Measurements from ENCODE around the gene CA10. TPM values are rescaled to one million over a fixed set of nuclear protein-coding genes. Genes with fewer than 3 reads are reported as not detected.

CA10 gene
- under 1 TPM in 2 of 4 donors, not detected in 2; 0.19 to 0.31 TPM for polyA plus RNA-seq
- long read RNA-seq, donor 1: 0 reads
- long read RNA-seq, donor 2: 0 reads
- long read RNA-seq, donor 3: 0 reads
- long read RNA-seq, donor 4: 0 reads
- long read RNA-seq, donor 5: 0 reads
- long read RNA-seq, donor 6: 0 reads
- long read RNA-seq, donor 7: 0 reads
- long read RNA-seq, donor 8: 0 reads
- long read RNA-seq, donor 9: 0 reads
- long read RNA-seq, donor 10: 0 reads

- H3K27ac ChIP-seq (ENCODE audit: low read depth in 1 of 3, low read length in 2 of 3): no peak within 1 kb of the TSS
- H3K4me3 ChIP-seq (ENCODE audit: low read depth in 1 of 3, low read length in 3 of 3): peak within 1 kb of the TSS in 1 of 3 donors; percentile 24
- H3K9me3 ChIP-seq (ENCODE audit: control insufficient read depth in 2 of 2, insufficient read depth in 1 of 2, low read depth in 1 of 2, low read length in 1 of 2): no peaks in the 10 kb centered on the region
- no peaks in the 10 kb centered on the region for H3K4me1 ChIP-seq (ENCODE audit: control insufficient read depth in 3 of 3, insufficient read depth in 2 of 3, low read depth in 1 of 3, low read length in 2 of 3)
- FAIRE-seq (no peak), DNase-seq (no peak)
- 4 to 8% (median 8%) methylated on average over 36 to 52 of the region's 52 CpGs for WGBS, 3 donors
- H3K27me3 ChIP-seq (ENCODE audit: control insufficient read depth in 3 of 3, insufficient read depth in 3 of 3, low read length in 3 of 3): peaks cover 12 to 51% (median 26%) of the 10 kb centered on the region in 3 donors
- no peaks in the 10 kb centered on the region for H3K36me3 ChIP-seq (ENCODE audit: control insufficient read depth in 3 of 3, insufficient read depth in 2 of 3, low read depth in 1 of 3, low read length in 3 of 3)
Measured at GRCh38 chr17:52158450-52159042, at the start of gene CA10. TSS of gene CA10 (minus strand) at chr17:52158714.

- 58 to 63% (median 62%) methylated on average over 2 of the region's 2 CpGs for WGBS, 3 donors
- Histone ChIP-seq H3K36me3 (ENCODE audit: control insufficient read depth in 3 of 3, insufficient read depth in 2 of 3, low read depth in 1 of 3, low read length in 3 of 3) (no peaks in the 10 kb centered on the region), H3K27ac (ENCODE audit: low read depth in 1 of 3, low read length in 2 of 3) (no peak overlapping the region), H3K27me3 (ENCODE audit: control insufficient read depth in 3 of 3, insufficient read depth in 3 of 3, low read length in 3 of 3) (no peaks in the 10 kb centered on the region), H3K4me3 (ENCODE audit: low read depth in 1 of 3, low read length in 3 of 3) (no peak overlapping the region), H3K9me3 (ENCODE audit: control insufficient read depth in 2 of 2, insufficient read depth in 1 of 2, low read depth in 1 of 2, low read length in 1 of 2) (no peaks in the 10 kb centered on the region), H3K4me1 (ENCODE audit: control insufficient read depth in 3 of 3, insufficient read depth in 2 of 3, low read depth in 1 of 3, low read length in 2 of 3) (no peaks in the 10 kb centered on the region)
- no peak for FAIRE-seq
- DNase-seq: no peak
Measured at GRCh38 chr17:52207796-52208195, 49.3 kb upstream of the CA10 start.

- FAIRE-seq (no peak), DNase-seq (no peak)
- H3K27me3 ChIP-seq (ENCODE audit: control insufficient read depth in 3 of 3, insufficient read depth in 3 of 3, low read length in 3 of 3): no peaks in the 10 kb centered on the region
- H3K36me3 ChIP-seq (ENCODE audit: control insufficient read depth in 3 of 3, insufficient read depth in 2 of 3, low read depth in 1 of 3, low read length in 3 of 3): no peaks in the 10 kb centered on the region
- WGBS, 3 donors: 59 to 70% (median 68%) methylated on average over 2 of the region's 2 CpGs
- H3K4me1 ChIP-seq (ENCODE audit: control insufficient read depth in 3 of 3, insufficient read depth in 2 of 3, low read depth in 1 of 3, low read length in 2 of 3): no peaks in the 10 kb centered on the region
- no peak overlapping the region for H3K4me3 ChIP-seq (ENCODE audit: low read depth in 1 of 3, low read length in 3 of 3)
- H3K27ac ChIP-seq (ENCODE audit: low read depth in 1 of 3, low read length in 2 of 3): no peak overlapping the region
- H3K9me3 ChIP-seq (ENCODE audit: control insufficient read depth in 2 of 2, insufficient read depth in 1 of 2, low read depth in 1 of 2, low read length in 1 of 2): no peaks in the 10 kb centered on the region
Measured at GRCh38 chr17:52202520-52203080, 44.1 kb upstream of the CA10 start.

- H3K27me3 ChIP-seq (ENCODE audit: control insufficient read depth in 3 of 3, insufficient read depth in 3 of 3, low read length in 3 of 3): no peaks in the 10 kb centered on the region
- WGBS, 3 donors: 61 to 65% (median 62%) methylated on average over 2 of the region's 2 CpGs
- no peaks in the 10 kb centered on the region for H3K36me3 ChIP-seq (ENCODE audit: control insufficient read depth in 3 of 3, insufficient read depth in 2 of 3, low read depth in 1 of 3, low read length in 3 of 3)
- FAIRE-seq: no peak
- no peak for DNase-seq
- H3K9me3 ChIP-seq (ENCODE audit: control insufficient read depth in 2 of 2, insufficient read depth in 1 of 2, low read depth in 1 of 2, low read length in 1 of 2): no peaks in the 10 kb centered on the region
- H3K27ac ChIP-seq (ENCODE audit: low read depth in 1 of 3, low read length in 2 of 3): no peak overlapping the region
- H3K4me3 ChIP-seq (ENCODE audit: low read depth in 1 of 3, low read length in 3 of 3): no peak overlapping the region
- H3K4me1 ChIP-seq (ENCODE audit: control insufficient read depth in 3 of 3, insufficient read depth in 2 of 3, low read depth in 1 of 3, low read length in 2 of 3): no peaks in the 10 kb centered on the region
Measured at GRCh38 chr17:52201767-52202519, 43.4 kb upstream of the CA10 start.

- no peaks in the 10 kb centered on the region for H3K4me1 ChIP-seq (ENCODE audit: control insufficient read depth in 3 of 3, insufficient read depth in 2 of 3, low read depth in 1 of 3, low read length in 2 of 3)
- H3K27ac ChIP-seq (ENCODE audit: low read depth in 1 of 3, low read length in 2 of 3): no peak overlapping the region
- no peaks in the 10 kb centered on the region for H3K9me3 ChIP-seq (ENCODE audit: control insufficient read depth in 2 of 2, insufficient read depth in 1 of 2, low read depth in 1 of 2, low read length in 1 of 2)
- WGBS, 3 donors: 82 to 91% (median 88%) methylated on average over 2 of the region's 2 CpGs
- no peaks in the 10 kb centered on the region for H3K36me3 ChIP-seq (ENCODE audit: control insufficient read depth in 3 of 3, insufficient read depth in 2 of 3, low read depth in 1 of 3, low read length in 3 of 3)
- no peaks in the 10 kb centered on the region for H3K27me3 ChIP-seq (ENCODE audit: control insufficient read depth in 3 of 3, insufficient read depth in 3 of 3, low read length in 3 of 3)
- no peak overlapping the region for H3K4me3 ChIP-seq (ENCODE audit: low read depth in 1 of 3, low read length in 3 of 3)
- DNase-seq (no peak), FAIRE-seq (no peak)
Measured at GRCh38 chr17:52191491-52191890, 33.0 kb upstream of the CA10 start.

- H3K4me3 ChIP-seq (ENCODE audit: low read depth in 1 of 3, low read length in 3 of 3): no peak overlapping the region
- no peak for DNase-seq
- no peaks in the 10 kb centered on the region for H3K9me3 ChIP-seq (ENCODE audit: control insufficient read depth in 2 of 2, insufficient read depth in 1 of 2, low read depth in 1 of 2, low read length in 1 of 2)
- no peak overlapping the region for H3K27ac ChIP-seq (ENCODE audit: low read depth in 1 of 3, low read length in 2 of 3)
- H3K4me1 ChIP-seq (ENCODE audit: control insufficient read depth in 3 of 3, insufficient read depth in 2 of 3, low read depth in 1 of 3, low read length in 2 of 3): no peaks in the 10 kb centered on the region
- FAIRE-seq: no peak
- 7 to 15% (median 9%) methylated on average over 3 of the region's 3 CpGs for WGBS, 3 donors
- no peaks in the 10 kb centered on the region for H3K27me3 ChIP-seq (ENCODE audit: control insufficient read depth in 3 of 3, insufficient read depth in 3 of 3, low read length in 3 of 3)
- H3K36me3 ChIP-seq (ENCODE audit: control insufficient read depth in 3 of 3, insufficient read depth in 2 of 3, low read depth in 1 of 3, low read length in 3 of 3): no peaks in the 10 kb centered on the region
Measured at GRCh38 chr17:52181782-52182181, 23.3 kb upstream of the CA10 start.

GRCh38 chr17:52178012-52178411 lies 19.5 kb upstream of the CA10 start:
- no peaks in the 10 kb centered on the region for H3K9me3 ChIP-seq (ENCODE audit: control insufficient read depth in 2 of 2, insufficient read depth in 1 of 2, low read depth in 1 of 2, low read length in 1 of 2)
- no peak for FAIRE-seq
- no peaks in the 10 kb centered on the region for H3K27me3 ChIP-seq (ENCODE audit: control insufficient read depth in 3 of 3, insufficient read depth in 3 of 3, low read length in 3 of 3)
- no peak for DNase-seq
- H3K27ac ChIP-seq (ENCODE audit: low read depth in 1 of 3, low read length in 2 of 3): no peak overlapping the region
- no peaks in the 10 kb centered on the region for H3K4me1 ChIP-seq (ENCODE audit: control insufficient read depth in 3 of 3, insufficient read depth in 2 of 3, low read depth in 1 of 3, low read length in 2 of 3)
- 31 to 52% (median 44%) methylated on average over 5 of the region's 5 CpGs for WGBS, 3 donors
- no peak overlapping the region for H3K4me3 ChIP-seq (ENCODE audit: low read depth in 1 of 3, low read length in 3 of 3)
- H3K36me3 ChIP-seq (ENCODE audit: control insufficient read depth in 3 of 3, insufficient read depth in 2 of 3, low read depth in 1 of 3, low read length in 3 of 3): no peaks in the 10 kb centered on the region

- no peaks in the 10 kb centered on the region for H3K36me3 ChIP-seq (ENCODE audit: control insufficient read depth in 3 of 3, insufficient read depth in 2 of 3, low read depth in 1 of 3, low read length in 3 of 3)
- no peaks in the 10 kb centered on the region for H3K4me1 ChIP-seq (ENCODE audit: control insufficient read depth in 3 of 3, insufficient read depth in 2 of 3, low read depth in 1 of 3, low read length in 2 of 3)
- H3K27me3 ChIP-seq (ENCODE audit: control insufficient read depth in 3 of 3, insufficient read depth in 3 of 3, low read length in 3 of 3): no peaks in the 10 kb centered on the region
- DNase-seq: peak; percentile 9 to 20
- H3K9me3 ChIP-seq (ENCODE audit: control insufficient read depth in 2 of 2, insufficient read depth in 1 of 2, low read depth in 1 of 2, low read length in 1 of 2): no peaks in the 10 kb centered on the region
- no peak overlapping the region for H3K27ac ChIP-seq (ENCODE audit: low read depth in 1 of 3, low read length in 2 of 3)
- FAIRE-seq: no peak
- no peak overlapping the region for H3K4me3 ChIP-seq (ENCODE audit: low read depth in 1 of 3, low read length in 3 of 3)
- WGBS, 3 donors: 62 to 80% (median 66%) methylated on average over 1 of the region's 1 CpG
Measured at GRCh38 chr17:52170963-52171572, 12.6 kb upstream of the CA10 start.
